CD14-positive monocyte (primary cell): ENCODE results near the gene GYG1. TPM values are rescaled to one million over a fixed set of nuclear protein-coding genes. Genes with fewer than 3 reads are reported as not detected.

Experiments used
- DNase-seq, 3 donors: peaks; one replicate each; pipeline ENCODE4 v3.0.0-alpha.2; 2011 to 2022
- H2AFZ ChIP-seq: 2 replicates; pipeline ENCODE4 v1.6.0; 2012; ENCODE audit warnings: mild to moderate bottlenecking, low read depth, low read length, inconsistent platforms; ENCODE audit not compliant: insufficient read depth, poor library complexity, severe bottlenecking
- H3K27ac ChIP-seq, 2 donors: 1 replicate in 1 of 2; 2 replicates in 1 of 2; pipeline ENCODE4 v1.5.1; 2012 to 2013; ENCODE audit warnings: low read length in 2 of 2, control low read depth in 1 of 2, inconsistent platforms in 1 of 2, low read depth in 1 of 2, mild to moderate bottlenecking in 1 of 2
- H3K27me3 ChIP-seq, 2 donors: one replicate each; pipeline versions ENCODE4 v1.6.0 to v1.6.1; 2011 to 2013; ENCODE audit warnings: low read length in 2 of 2; ENCODE audit not compliant: control insufficient read depth in 2 of 2, insufficient read depth in 2 of 2
- H3K36me3 ChIP-seq, 2 donors: replicated peaks in 1 of 2; 1 replicate in 1 of 2; 2 replicates in 1 of 2; pipeline versions ENCODE4 v1.5.1 to v1.6.1; 2012 to 2013; ENCODE audit warnings: low read length in 2 of 2, control low read depth in 1 of 2, inconsistent platforms in 1 of 2, mild to moderate bottlenecking in 1 of 2; ENCODE audit not compliant: insufficient read depth in 2 of 2, control insufficient read depth in 1 of 2
- H3K4me1 ChIP-seq, 2 donors: 1 replicate in 1 of 2; 2 replicates in 1 of 2; pipeline versions ENCODE4 v1.5.1 to v1.6.1; 2012 to 2013; ENCODE audit warnings: low read length in 2 of 2, control low read depth in 1 of 2, inconsistent platforms in 1 of 2, mild to moderate bottlenecking in 1 of 2, moderate library complexity in 1 of 2; ENCODE audit not compliant: insufficient read depth in 2 of 2, control insufficient read depth in 1 of 2
- H3K4me2 ChIP-seq: replicated peaks from 2 replicates; pipeline ENCODE3; 2012; ENCODE audit warnings: low read length, moderate library complexity, mild to moderate bottlenecking; ENCODE audit not compliant: poor library complexity, severe bottlenecking; ENCODE audit errors: extremely low read depth
- H3K4me3 ChIP-seq, 3 experiments: fragments of 200-600 bp in 1 of 3; sonication (generic) in 1 of 3; replicated peaks in 1 of 3; 1 replicate in 2 of 3; 2 replicates in 1 of 3; pipeline ENCODE4 v1.5.1; 2011 to 2013; ENCODE audit warnings: low read length in 3 of 3, mild to moderate bottlenecking in 3 of 3, control low read depth in 2 of 3, low read depth in 2 of 3, inconsistent platforms in 1 of 3, moderate library complexity in 1 of 3
- H3K79me2 ChIP-seq: 2 replicates; pipeline ENCODE4 v1.6.0; 2012; ENCODE audit warnings: mild to moderate bottlenecking, control low read depth, inconsistent platforms, low read length, moderate library complexity; ENCODE audit not compliant: insufficient read depth
- H3K9ac ChIP-seq: 2 replicates; pipeline ENCODE4 v1.6.0; 2017; ENCODE audit warnings: low read length, mild to moderate bottlenecking; ENCODE audit not compliant: insufficient read depth, poor library complexity, severe bottlenecking
- H3K9me3 ChIP-seq, 2 donors: replicated peaks in 1 of 2; 1 replicate in 1 of 2; 2 replicates in 1 of 2; pipeline versions ENCODE4 v1.5.1 to v1.6.1; 2012 to 2013; ENCODE audit warnings: low read length in 2 of 2, control low read depth in 1 of 2; ENCODE audit not compliant: control insufficient read depth in 1 of 2, insufficient read depth in 1 of 2
- H4K20me1 ChIP-seq: 2 replicates; pipeline ENCODE4 v1.6.0; 2012; ENCODE audit warnings: mild to moderate bottlenecking, low read length, control low read depth, moderate library complexity; ENCODE audit not compliant: insufficient read depth
- H3K27ac Mint-ChIP-seq, 7 donors: one replicate each; pipeline ENCODE4 v1.8.0; 2020; ENCODE audit warnings: mild to moderate bottlenecking in 7 of 7, mixed read lengths in 7 of 7, moderate library complexity in 6 of 7, inconsistent platforms in 2 of 7
- H3K27me3 Mint-ChIP-seq, 3 donors: one replicate each; pipeline ENCODE4 v1.8.0; 2021 to 2022; ENCODE audit warnings: low read depth in 3 of 3, mild to moderate bottlenecking in 3 of 3, mixed read lengths in 3 of 3, moderate library complexity in 3 of 3, inconsistent platforms in 1 of 3
- H3K36me3 Mint-ChIP-seq, 2 donors: one replicate each; pipeline ENCODE4 v1.8.0; 2020; ENCODE audit warnings: mixed read lengths in 2 of 2, inconsistent platforms in 1 of 2, mild to moderate bottlenecking in 1 of 2
- H3K4me1 Mint-ChIP-seq: one replicate; pipeline ENCODE4 v1.8.0; 2020; ENCODE audit warnings: mild to moderate bottlenecking, mixed read lengths
- H3K4me3 Mint-ChIP-seq, 2 donors: one replicate each; pipeline ENCODE4 v1.8.0; 2020; ENCODE audit warnings: mild to moderate bottlenecking in 2 of 2, mixed read lengths in 2 of 2, moderate library complexity in 1 of 2
- H3K9me3 Mint-ChIP-seq, 7 donors: one replicate each; pipeline ENCODE4 v1.8.0; 2020 to 2022; ENCODE audit warnings: mixed read lengths in 7 of 7, mild to moderate bottlenecking in 6 of 7, moderate library complexity in 6 of 7, inconsistent platforms in 2 of 7
- WGBS: methylation state at CpG from one replicate; pipeline ENCODE4 v1.1.5; 2013; ENCODE audit warnings: missing lambda C conversion rate; ENCODE audit not compliant: insufficient coverage; 5-methylcytosine and 5-hydroxymethylcytosine counted together
- intact Hi-C, 2 donors: fragments of 100-400 bp; cut with micrococcal nuclease; formaldehyde crosslinking; loops; one replicate each; pipeline versions ENCODE4 v1.15.0 to v1.15.1; 2023
- polyA plus RNA-seq, 3 donors: library from polyadenylated mRNA; depleted of rRNA in 1 of 3; unstranded in 2 of 3; stranded (reverse) in 1 of 3; fragments of 300-500 nt in 2 of 3; fragments of >200 nt in 1 of 3; fragmentation: Illumina TruSeq in 2 of 3; gene quantifications; 1 replicate in 2 of 3; 2 replicates in 1 of 3; pipeline ENCODE4 v1.2.3, GENCODE V29; 2012 to 2021
- TF ChIP-seq, protein P1 (sequence below): fragments of 200-600 bp; IDR thresholded peaks from one replicate; pipeline ENCODE4 v1.8.0; 2022; ENCODE audit warnings: antibody characterized with exemption, mild to moderate bottlenecking

GYG1 gene
- polyA plus RNA-seq, 3 donors, result 50.6 to 122 (median 121) TPM

GRCh38 chr3:149058198-149058597 lies 66.9 kb downstream of the GYG1 start:
- TF ChIP-seq, protein P1, sequence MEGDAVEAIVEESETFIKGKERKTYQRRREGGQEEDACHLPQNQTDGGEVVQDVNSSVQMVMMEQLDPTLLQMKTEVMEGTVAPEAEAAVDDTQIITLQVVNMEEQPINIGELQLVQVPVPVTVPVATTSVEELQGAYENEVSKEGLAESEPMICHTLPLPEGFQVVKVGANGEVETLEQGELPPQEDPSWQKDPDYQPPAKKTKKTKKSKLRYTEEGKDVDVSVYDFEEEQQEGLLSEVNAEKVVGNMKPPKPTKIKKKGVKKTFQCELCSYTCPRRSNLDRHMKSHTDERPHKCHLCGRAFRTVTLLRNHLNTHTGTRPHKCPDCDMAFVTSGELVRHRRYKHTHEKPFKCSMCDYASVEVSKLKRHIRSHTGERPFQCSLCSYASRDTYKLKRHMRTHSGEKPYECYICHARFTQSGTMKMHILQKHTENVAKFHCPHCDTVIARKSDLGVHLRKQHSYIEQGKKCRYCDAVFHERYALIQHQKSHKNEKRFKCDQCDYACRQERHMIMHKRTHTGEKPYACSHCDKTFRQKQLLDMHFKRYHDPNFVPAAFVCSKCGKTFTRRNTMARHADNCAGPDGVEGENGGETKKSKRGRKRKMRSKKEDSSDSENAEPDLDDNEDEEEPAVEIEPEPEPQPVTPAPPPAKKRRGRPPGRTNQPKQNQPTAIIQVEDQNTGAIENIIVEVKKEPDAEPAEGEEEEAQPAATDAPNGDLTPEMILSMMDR, result no peak
- Mint-ChIP-seq H3K36me3 (peaks cover 57 to 68% of the 10 kb centered on the region in 2 donors), H3K4me3 (no peak overlapping the region), H3K27me3 (no peaks in the 10 kb centered on the region), H3K27ac (no peak overlapping the region), H3K4me1 (peaks cover 2% of the 10 kb centered on the region), H3K9me3 (peaks cover 0 to 11% (median 2%) of the 10 kb centered on the region in 7 donors)
- no peak overlapping the region for H3K4me2 ChIP-seq
- peaks cover 0 to 2% of the 10 kb centered on the region in 2 donors for H3K9me3 ChIP-seq
- no peaks in the 10 kb centered on the region for H4K20me1 ChIP-seq
- no peaks in the 10 kb centered on the region for H3K27me3 ChIP-seq
- no peak overlapping the region for H3K9ac ChIP-seq
- H3K79me2 ChIP-seq, result no peaks in the 10 kb centered on the region
- no peak for DNase-seq
- no peak overlapping the region for H2AFZ ChIP-seq
- peaks cover 32 to 64% of the 10 kb centered on the region in 2 donors for H3K36me3 ChIP-seq
- H3K4me3 ChIP-seq, result no peak overlapping the region
- no peak overlapping the region for H3K27ac ChIP-seq
- H3K4me1 ChIP-seq, result no peaks in the 10 kb centered on the region
- WGBS, result 100% methylated on average over 1 of the region's 1 CpG
- intact Hi-C loops, result no loop called here

DNA sequence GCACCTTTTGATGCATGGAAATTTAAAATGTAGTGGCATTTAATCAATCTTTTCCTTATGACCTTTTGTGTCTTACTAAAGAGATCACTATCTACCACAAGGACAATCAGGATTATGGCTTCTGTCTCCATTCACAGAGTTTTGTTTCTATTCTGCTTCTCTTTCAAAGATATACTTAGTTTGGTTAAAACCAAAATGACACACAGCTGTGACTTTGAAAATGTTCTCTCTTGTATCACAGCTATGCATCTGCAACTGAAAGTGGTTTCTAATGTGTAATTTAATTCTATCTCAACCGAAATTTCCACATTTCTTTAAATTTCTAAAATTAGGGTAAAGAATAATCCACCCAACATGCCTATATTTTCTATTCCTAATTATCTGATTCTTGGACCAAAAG lies 67.3 kb downstream of the GYG1 start:
- no CpG with 5 or more reads among the region's 1 CpG for WGBS
- no peak overlapping the region for H2AFZ ChIP-seq
- no peaks in the 10 kb centered on the region for H4K20me1 ChIP-seq
- Mint-ChIP-seq H3K27me3 (no peaks in the 10 kb centered on the region), H3K27ac (no peak overlapping the region), H3K36me3 (peaks cover 56 to 67% of the 10 kb centered on the region in 2 donors), H3K4me3 (no peak overlapping the region), H3K4me1 (peaks cover 2% of the 10 kb centered on the region), H3K9me3 (peaks cover 0 to 11% (median 0%) of the 10 kb centered on the region in 7 donors)
- no peaks in the 10 kb centered on the region for H3K27me3 ChIP-seq
- no peak overlapping the region for H3K27ac ChIP-seq
- TF ChIP-seq, protein P1, result no peak
- DNase-seq, result no peak
- no peak overlapping the region for H3K9ac ChIP-seq
- no peak overlapping the region for H3K4me2 ChIP-seq
- H3K9me3 ChIP-seq, result no peaks in the 10 kb centered on the region
- no peak overlapping the region for H3K4me3 ChIP-seq
- intact Hi-C loops, result no loop called here
- H3K36me3 ChIP-seq, result peaks cover 31 to 61% of the 10 kb centered on the region in 2 donors
- H3K79me2 ChIP-seq, result no peaks in the 10 kb centered on the region
- no peaks in the 10 kb centered on the region for H3K4me1 ChIP-seq
